LoVo (cell line): ENCODE data around the gene ABCC12.
A peak's percentile ranks its signal among the peaks of the same experiment; 100 is the strongest.

ENCODE experiments used
- DNase-seq: peaks from one replicate; pipeline ENCODE4 v3.0.0-alpha.2; 2016; ENCODE audit warnings: low spot score

Gene ABCC12

DNA sequence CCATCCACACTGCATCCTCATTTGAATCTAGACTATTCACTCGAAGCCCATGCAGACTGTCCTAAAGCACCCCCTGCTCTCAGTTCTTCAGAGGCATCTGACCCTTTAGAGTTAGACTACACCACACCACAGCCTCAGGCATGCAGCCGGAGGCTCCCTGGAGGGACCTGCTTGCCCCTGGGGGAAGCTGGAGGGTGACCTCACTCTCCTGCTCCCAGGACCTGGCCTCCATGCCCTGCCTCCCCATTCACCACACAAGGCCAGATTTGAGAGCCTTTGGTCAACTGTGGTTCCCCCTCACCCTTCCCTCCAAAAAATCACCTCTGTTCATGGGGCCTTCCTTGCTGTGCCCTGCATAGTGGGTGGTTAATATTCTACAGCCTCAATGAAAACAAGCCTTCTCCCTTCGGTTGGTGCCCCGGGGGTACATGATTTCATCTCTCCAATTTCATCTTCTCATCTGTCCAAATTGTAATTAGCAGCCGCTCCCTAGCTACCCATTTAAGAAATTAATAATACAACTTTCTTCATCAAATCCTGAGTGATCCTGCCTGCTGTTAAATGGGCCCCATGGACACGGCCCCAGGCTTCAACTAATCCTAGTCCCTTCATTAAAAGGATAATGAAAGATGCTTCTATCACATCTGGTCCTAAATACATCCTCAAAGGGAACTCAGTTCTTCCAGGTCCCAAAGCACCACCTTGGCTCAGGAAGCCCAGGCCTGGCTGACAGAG lies 24.4 kb downstream of the ABCC12 start:
- DNase-seq = no peak

DNA sequence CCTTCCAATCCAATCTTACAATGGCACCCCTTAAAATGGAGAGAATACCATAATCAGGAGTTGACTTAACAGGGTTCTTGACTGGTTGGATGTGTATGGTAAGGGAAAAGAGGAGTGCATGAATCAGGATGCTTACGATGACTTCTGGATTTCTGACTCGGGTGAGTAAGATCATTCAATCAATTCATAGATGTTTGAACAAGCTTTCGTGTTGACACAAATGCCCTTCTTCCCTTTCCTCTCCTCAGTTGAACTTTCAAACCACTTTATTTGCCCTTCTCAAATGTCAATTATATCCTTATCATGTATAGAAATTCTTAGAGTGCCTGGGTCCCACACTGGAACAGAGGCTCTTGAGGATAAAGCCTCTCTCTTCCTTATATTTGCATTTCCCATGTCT lies 25.9 kb downstream of the ABCC12 start:
- no peak for DNase-seq

DNA sequence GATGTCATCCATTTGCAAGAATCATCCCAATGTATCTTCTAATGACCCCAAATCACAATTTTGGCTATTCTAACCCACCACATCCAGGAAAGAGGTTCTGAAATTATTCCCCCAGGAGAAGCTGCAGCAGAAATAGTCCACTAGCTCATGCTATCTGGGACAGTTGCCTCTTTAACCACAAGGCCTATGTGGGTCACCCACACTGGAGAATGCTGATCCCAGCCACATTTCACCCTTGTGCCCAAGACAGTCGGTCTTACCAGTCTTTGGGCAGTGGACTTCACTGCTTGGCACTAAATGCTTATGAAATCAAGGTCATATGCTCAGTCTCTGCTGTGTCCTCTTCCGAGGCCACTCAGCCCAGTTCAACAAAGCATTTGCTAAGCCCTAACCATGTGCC lies 27.0 kb downstream of the ABCC12 start:
- DNase-seq = no peak

GRCh38 chr16:48126801-48127644 lies 28.8 kb downstream of the ABCC12 start:
- no peak for DNase-seq

GRCh38 chr16:48125888-48126287 lies 29.9 kb downstream of the ABCC12 start:
- DNase-seq = no peak

DNA sequence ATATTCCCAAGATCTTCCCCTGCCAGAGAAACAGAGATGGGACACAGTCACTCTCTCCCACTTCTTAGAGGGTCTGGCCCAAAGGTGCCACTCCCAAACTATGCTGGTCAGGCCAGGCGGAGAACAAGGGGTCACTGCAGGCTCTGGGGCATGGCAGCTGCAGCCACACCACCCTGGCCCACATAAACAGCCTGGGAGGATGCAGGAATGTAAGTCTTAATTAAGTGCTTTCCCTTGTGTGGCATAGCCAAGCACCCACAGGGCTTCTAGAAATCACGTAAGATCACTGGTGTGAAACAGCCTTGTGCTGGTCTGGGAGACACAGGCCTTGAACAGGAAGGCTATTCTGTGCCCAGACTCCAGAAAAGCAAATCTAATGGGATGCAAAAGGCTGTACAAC lies 31.5 kb downstream of the ABCC12 start:
- DNase-seq = no peak

DNA sequence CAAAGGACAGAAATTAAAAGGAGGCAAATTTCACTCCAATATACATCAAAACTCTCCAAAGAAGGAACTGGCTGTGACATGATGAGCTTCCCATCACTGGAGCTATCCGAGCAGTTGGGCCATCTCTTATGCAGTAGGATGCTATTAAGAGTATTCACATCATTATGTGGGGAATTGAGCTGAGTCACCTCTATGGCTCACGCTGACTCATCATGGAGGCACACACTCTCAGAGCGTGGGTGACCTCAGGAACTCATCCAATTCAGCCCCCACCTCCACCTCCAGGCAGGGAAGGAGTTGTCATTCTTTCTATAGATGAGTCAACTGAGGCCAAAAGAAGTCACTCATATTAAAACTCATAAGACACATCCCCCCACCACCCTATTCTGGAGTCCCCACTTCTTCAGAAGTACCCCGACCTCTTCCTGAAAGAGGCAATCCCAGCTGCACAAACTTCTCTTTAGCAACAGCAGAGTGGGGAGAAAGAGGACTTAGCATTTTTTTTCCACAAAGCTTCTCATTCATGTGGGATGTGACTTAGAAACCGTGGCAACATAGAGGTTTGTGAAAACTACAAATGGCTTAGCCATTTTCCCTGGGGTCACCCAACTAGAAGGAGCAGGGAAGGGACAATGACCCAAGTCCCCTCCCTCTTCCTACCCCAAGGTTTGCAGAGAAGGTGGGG lies 32.5 kb downstream of the ABCC12 start:
- DNase-seq = peak; percentile 54

GRCh38 chr16:48121276-48121675 lies 34.5 kb downstream of the ABCC12 start:
- DNase-seq = no peak

DNA sequence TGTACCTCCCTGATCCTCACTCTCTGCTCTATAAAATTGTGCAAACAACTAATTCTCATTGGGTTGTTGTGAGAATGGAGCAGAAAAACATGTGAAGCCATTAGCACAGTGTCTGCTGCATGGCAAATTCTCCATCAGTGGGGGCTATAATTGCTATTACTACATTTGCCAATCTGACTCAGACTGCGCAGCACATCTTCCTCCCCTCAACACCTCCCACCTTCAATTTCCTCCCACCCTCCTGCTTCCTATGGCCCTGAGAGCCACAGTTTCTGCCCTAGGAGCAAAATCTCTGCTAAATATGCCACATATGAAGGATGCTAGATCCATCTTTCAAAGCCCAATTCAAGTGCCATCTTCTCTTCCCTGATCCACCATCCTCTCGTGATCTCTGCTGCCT lies 37.0 kb downstream of the ABCC12 start:
- DNase-seq = no peak

GRCh38 chr16:48117217-48118105 lies 38.3 kb downstream of the ABCC12 start:
- no peak for DNase-seq

DNA sequence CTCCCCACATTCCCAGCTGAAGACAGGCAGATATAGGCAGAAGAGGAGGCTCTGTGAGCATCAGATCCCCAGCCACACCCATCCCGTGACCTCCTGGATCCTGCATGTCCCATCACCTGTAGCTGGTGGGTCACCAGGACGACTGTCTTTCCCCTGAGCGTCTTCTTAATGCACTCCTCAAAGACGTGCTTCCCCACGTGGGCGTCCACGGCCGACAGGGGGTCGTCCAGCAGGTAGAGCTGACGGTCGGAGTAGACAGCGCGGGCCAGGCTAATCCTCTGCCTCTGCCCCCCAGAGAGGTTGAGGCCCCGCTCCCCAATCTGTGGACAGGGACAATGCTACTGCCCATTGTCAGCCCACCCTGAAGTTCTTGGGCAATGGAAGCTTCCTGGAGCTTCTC lies 40.5 kb downstream of the ABCC12 start:
- DNase-seq = no peak

DNA sequence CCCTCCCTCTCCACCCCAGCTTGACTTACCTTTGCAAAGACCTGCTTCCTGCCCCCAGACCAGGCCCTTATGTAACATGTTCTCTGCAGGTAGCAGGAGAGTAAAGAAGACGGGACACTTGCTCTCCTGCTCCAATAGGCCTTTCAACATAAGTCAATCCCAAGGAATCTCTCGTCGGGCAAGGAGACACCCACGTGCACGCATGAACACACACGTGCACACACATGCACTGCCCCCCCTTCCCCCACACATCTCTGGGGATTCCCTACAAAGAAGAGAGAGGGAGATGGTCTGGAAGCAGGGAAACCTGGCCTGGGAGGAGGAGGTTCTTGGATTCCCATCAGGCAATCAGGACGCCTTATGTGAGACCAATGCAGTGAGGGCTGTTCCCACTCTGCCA lies 41.4 kb downstream of the ABCC12 start:
- no peak for DNase-seq

GRCh38 chr16:48113471-48113870 lies 42.3 kb downstream of the ABCC12 start:
- DNase-seq = no peak

GRCh38 chr16:48113001-48113400 lies 42.8 kb downstream of the ABCC12 start:
- no peak for DNase-seq

DNA sequence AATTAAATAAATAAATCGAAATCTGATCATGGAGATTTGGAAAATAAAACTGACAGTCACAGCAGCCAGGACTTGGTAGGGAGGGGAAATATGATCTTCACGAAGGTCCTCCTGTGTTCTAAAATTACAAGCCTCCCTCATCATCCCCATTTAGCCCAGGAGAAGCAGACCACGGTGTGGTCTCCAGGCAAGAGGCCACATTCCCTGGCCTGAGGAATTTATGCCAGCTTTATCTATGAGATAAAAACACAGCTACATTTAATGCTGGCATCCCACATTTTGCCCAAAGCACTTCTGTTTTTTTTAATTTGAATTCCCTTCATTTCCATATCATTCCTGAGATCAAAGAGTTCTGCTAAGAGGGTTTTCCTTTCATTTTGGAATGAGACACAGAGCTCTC lies 43.2 kb downstream of the ABCC12 start:
- no peak for DNase-seq

GRCh38 chr16:48110982-48111381 lies 44.8 kb downstream of the ABCC12 start:
- no peak for DNase-seq

- DNase-seq = no peak
These were observed 45.8 kb downstream of the ABCC12 start for GRCh38 chr16:48110000-48110399.

- DNase-seq = no peak
These were observed 46.3 kb downstream of the ABCC12 start for GRCh38 chr16:48109475-48109874.

DNA sequence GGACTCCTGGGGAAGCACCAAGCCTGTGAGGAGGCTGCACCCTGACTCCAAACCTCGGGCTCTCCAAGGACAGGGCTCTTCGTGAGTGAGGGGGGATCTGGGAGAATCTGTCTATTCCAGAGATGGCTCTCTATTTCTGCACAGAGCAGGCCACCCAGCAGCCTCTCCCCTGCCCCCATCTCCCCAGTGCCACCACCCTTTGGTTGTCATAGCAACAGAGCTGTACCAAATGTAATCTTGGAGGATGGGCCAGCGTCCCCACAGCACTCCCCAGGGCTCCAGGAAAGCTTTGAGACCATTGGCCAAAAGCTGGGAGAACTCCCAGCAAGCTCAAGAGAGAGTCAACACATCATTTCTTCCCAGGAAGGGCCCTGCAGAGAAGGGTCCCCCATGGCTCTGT lies 49.3 kb downstream of the ABCC12 start:
- no peak for DNase-seq
